Skin epidermis (tissue), 12 donors: ENCODE results near the gene SDCBP2.

ENCODE experiments used
- H3K27ac ChIP-seq, 21 experiments: fragments of 200-600 bp; sonication (generic) in 11 of 21; one replicate each; pipeline ENCODE4 v1.5.0; 2020; ENCODE audit warnings: mild to moderate bottlenecking in 3 of 21, inconsistent platforms in 2 of 21, moderate library complexity in 2 of 21
- H3K4me3 ChIP-seq, 7 experiments: fragments of 200-600 bp; sonication (generic) in 2 of 7; one replicate each; pipeline ENCODE4 v1.5.0; 2020; ENCODE audit warnings: inconsistent platforms in 2 of 7, mild to moderate bottlenecking in 2 of 7, moderate library complexity in 1 of 7

SDCBP2 gene

GRCh38 chr20:1304710-1305515 lies 24.0 kb downstream of the SDCBP2 start:
- Histone ChIP-seq H3K4me3 (no peak overlapping the region), H3K27ac (no peak overlapping the region)

- no peak overlapping the region for H3K27ac ChIP-seq
Measured at GRCh38 chr20:1302685-1303541, 26.0 kb downstream of the SDCBP2 start.

GRCh38 chr20:1301031-1301529 lies 27.9 kb downstream of the SDCBP2 start:
- Histone ChIP-seq H3K4me3 (no peak overlapping the region), H3K27ac (peak overlapping the region in 3 of 21 experiments; percentile 11 to 44 (median 35))

More at GRCh38 chr20:1302685-1303541, 26.0 kb downstream of the SDCBP2 start:
- no peak overlapping the region for H3K4me3 ChIP-seq

GRCh38 chr20:1300083-1300840 lies 28.7 kb downstream of the SDCBP2 start:
- Histone ChIP-seq H3K27ac (peak overlapping the region in 3 of 21 experiments; percentile 11 to 44 (median 35)), H3K4me3 (no peak overlapping the region)

GRCh38 chr20:1299522-1299921 lies 29.4 kb downstream of the SDCBP2 start:
- Histone ChIP-seq H3K27ac (no peak overlapping the region), H3K4me3 (no peak overlapping the region)

GRCh38 chr20:1298888-1299511 lies 29.9 kb downstream of the SDCBP2 start:
- no peak overlapping the region for H3K27ac ChIP-seq
- H3K4me3 ChIP-seq: no peak overlapping the region

- H3K4me3 ChIP-seq: no peak overlapping the region
- no peak overlapping the region for H3K27ac ChIP-seq
Measured at GRCh38 chr20:1298166-1298565, 30.8 kb downstream of the SDCBP2 start.

GRCh38 chr20:1297486-1297885 lies 31.5 kb downstream of the SDCBP2 start:
- no peak overlapping the region for H3K27ac ChIP-seq
- no peak overlapping the region for H3K4me3 ChIP-seq

- no peak overlapping the region for H3K27ac ChIP-seq
Measured at GRCh38 chr20:1296922-1297321, 32.0 kb downstream of the SDCBP2 start.

GRCh38 chr20:1296117-1296610 lies 32.8 kb downstream of the SDCBP2 start:
- H3K27ac ChIP-seq: no peak overlapping the region

More at GRCh38 chr20:1296922-1297321, 32.0 kb downstream of the SDCBP2 start:
- no peak overlapping the region for H3K4me3 ChIP-seq

GRCh38 chr20:1295276-1295930 lies 33.5 kb downstream of the SDCBP2 start:
- Histone ChIP-seq H3K4me3 (no peak overlapping the region), H3K27ac (no peak overlapping the region)

More at GRCh38 chr20:1296117-1296610, 32.8 kb downstream of the SDCBP2 start:
- H3K4me3 ChIP-seq: no peak overlapping the region

GRCh38 chr20:1294497-1294896 lies 34.4 kb downstream of the SDCBP2 start:
- H3K4me3 ChIP-seq: no peak overlapping the region
- H3K27ac ChIP-seq: no peak overlapping the region

GRCh38 chr20:1293641-1294379 lies 35.1 kb downstream of the SDCBP2 start:
- H3K4me3 ChIP-seq: no peak overlapping the region
- no peak overlapping the region for H3K27ac ChIP-seq

GRCh38 chr20:1292620-1293019 lies 36.3 kb downstream of the SDCBP2 start:
- no peak overlapping the region for H3K27ac ChIP-seq

GRCh38 chr20:1291191-1291741 lies 37.7 kb downstream of the SDCBP2 start:
- Histone ChIP-seq H3K4me3 (no peak overlapping the region), H3K27ac (no peak overlapping the region)

More at GRCh38 chr20:1292620-1293019, 36.3 kb downstream of the SDCBP2 start:
- H3K4me3 ChIP-seq: no peak overlapping the region

- Histone ChIP-seq H3K27ac (no peak overlapping the region), H3K4me3 (no peak overlapping the region)
Measured at GRCh38 chr20:1287787-1288569, 41.0 kb downstream of the SDCBP2 start.

- Histone ChIP-seq H3K27ac (no peak overlapping the region), H3K4me3 (no peak overlapping the region)
Measured at GRCh38 chr20:1287306-1287705, 41.6 kb downstream of the SDCBP2 start.
